ENCODE measurements around the gene MANSC1. TPM values are rescaled to one million over a fixed set of nuclear protein-coding genes. Genes with fewer than 3 reads are reported as not detected.

The MANSC1 gene
- total RNA-seq (0.32 and 0.73 TPM in 2 replicates), polyA plus RNA-seq (0.09 and 0.19 TPM in 2 replicates), polyA minus RNA-seq (0.26 and 0.86 TPM in 2 replicates)
- total RNA-seq (2013), result 0.75 TPM

DNA sequence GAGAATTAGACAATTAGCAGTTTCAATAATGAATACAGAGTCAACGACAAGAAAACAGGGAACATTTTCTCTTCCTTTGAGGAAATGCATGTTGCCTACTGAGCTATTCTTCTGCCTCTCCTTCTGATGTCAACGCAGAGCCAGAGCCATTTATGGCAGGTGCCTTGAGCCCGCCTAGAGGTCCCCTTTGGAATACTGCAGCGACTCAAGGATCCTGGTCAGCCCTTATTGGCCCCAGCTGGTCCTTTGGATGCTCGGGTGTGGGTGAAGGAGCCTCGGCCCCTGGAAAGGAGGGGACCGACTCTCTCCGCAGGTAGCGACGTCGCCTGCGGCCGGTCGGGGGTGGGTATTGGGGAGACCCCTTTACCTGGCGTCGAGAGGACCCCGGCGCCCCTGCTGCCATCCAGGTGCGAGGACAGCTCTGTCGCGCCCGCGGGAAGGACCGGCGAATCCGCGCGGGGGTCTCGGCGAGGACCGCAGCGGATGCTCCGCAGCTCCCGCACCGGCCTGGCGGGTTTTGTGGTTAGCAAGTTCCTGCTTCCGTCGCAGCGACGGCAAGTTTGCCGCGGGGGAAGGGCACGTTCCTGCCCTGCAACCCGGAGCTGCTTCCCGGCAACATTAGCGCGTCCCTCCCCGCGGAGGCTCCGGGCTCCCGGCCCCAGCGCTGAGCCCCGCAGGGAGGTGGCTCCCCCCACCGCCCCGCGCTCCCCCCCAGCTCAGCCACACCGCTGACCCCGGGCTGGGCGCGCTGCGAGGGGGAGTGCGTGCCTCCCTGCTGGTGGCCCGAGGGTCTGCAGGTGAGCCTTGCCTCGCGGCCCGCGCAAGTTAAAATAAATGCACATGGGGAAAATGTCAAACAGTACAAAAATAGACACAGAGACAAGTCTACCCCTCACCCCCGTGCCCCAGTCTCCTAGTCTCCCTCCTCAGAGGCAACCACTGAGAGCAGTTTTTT is at the start of gene MANSC1:
Gene MANSC1 (minus strand): TSS at position 532 of the 955 bp plus-strand sequence. CDS start 6,928 bp downstream, outside the sequence.
- WGBS (ENCODE audit: insufficient coverage), result 1% methylated on average over 65 of the region's 68 CpGs
- TF ChIP-seq, protein P1, sequence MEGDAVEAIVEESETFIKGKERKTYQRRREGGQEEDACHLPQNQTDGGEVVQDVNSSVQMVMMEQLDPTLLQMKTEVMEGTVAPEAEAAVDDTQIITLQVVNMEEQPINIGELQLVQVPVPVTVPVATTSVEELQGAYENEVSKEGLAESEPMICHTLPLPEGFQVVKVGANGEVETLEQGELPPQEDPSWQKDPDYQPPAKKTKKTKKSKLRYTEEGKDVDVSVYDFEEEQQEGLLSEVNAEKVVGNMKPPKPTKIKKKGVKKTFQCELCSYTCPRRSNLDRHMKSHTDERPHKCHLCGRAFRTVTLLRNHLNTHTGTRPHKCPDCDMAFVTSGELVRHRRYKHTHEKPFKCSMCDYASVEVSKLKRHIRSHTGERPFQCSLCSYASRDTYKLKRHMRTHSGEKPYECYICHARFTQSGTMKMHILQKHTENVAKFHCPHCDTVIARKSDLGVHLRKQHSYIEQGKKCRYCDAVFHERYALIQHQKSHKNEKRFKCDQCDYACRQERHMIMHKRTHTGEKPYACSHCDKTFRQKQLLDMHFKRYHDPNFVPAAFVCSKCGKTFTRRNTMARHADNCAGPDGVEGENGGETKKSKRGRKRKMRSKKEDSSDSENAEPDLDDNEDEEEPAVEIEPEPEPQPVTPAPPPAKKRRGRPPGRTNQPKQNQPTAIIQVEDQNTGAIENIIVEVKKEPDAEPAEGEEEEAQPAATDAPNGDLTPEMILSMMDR (IDR thresholded peaks at IDR 0.05), result peak; percentile 70
- no peak for TF ChIP-seq EZH2 (IDR thresholded peaks at IDR 0.05; ENCODE audit: borderline replicate concordance, insufficient read depth, low read depth, low read length, poor library complexity, severe bottlenecking)
- Mint-ChIP-seq H3K4me3 (peak within 1 kb of the TSS; percentile 83), H3K9me3 (ENCODE audit: insufficient read depth) (no peaks in the 10 kb centered on the region), H3K27ac (peak within 1 kb of the TSS; percentile 27), H3K4me1 (peaks cover 16% of the 10 kb centered on the region), H3K27me3 (peaks cover 5% of the 10 kb centered on the region)
- no peaks in the 10 kb centered on the region for H3K36me3 ChIP-seq (replicated peaks in 1 of 2; ENCODE audit: control extremely low read depth in 1 of 2, control insufficient read depth in 1 of 2, extremely low read depth in 1 of 2, insufficient read depth in 2 of 2, low read length in 1 of 2)
- POLR2A ChIA-PET, result no interaction called here
- no peaks in the 10 kb centered on the region for H3K9me3 ChIP-seq (ENCODE audit: control extremely low read depth in 1 of 3, control insufficient read depth in 2 of 3, insufficient read depth in 1 of 3, low read length in 2 of 3)
- H3K4me3 ChIP-seq (ENCODE audit: control extremely low read depth in 1 of 5, extremely low read depth in 1 of 5, insufficient read depth in 1 of 5, low read depth in 2 of 5, low read length in 4 of 5), result peak within 1 kb of the TSS; percentile 54 to 67 (median 66)
- DNase-seq, result peak; percentile 68
- H3K9ac ChIP-seq (ENCODE audit: low read length), result peak within 1 kb of the TSS; percentile 68
- peak; percentile 85 for ATAC-seq (ENCODE audit: low read depth)
- CTCF ChIA-PET, result interaction anchor here (0.8 to 1.4 kb wide), 4 partner anchors 16 to 27 kb away, joined by 3 to 5 read pairs (median 4); no protein-coding TSS in a partner anchor
- H3K27ac ChIP-seq (ENCODE audit: low read length in 2 of 2), result no peak within 1 kb of the TSS
- H3K4me1 ChIP-seq (ENCODE audit: control insufficient read depth in 2 of 2, insufficient read depth in 2 of 2, low read length in 2 of 2), result peaks cover 11 to 16% of the 10 kb centered on the region in 2 donors
- intact Hi-C loops (cut with micrococcal nuclease), result loop anchor here (10.0 kb wide), 2 partner anchors 515 to 615 kb away; no protein-coding TSS in a partner anchor
- H2AFZ ChIP-seq (ENCODE audit: insufficient read depth, low read depth, low read length, poor library complexity, severe bottlenecking), result peak within 1 kb of the TSS; percentile 83
- H3K4me2 ChIP-seq (replicated peaks; ENCODE audit: low read depth, low read length, poor library complexity, severe bottlenecking), result peak within 1 kb of the TSS; percentile 81
- H3K79me2 ChIP-seq (ENCODE audit: control insufficient read depth, insufficient read depth, low read length), result no peaks in the 10 kb centered on the region
- no peaks in the 10 kb centered on the region for H4K20me1 ChIP-seq (ENCODE audit: control insufficient read depth, insufficient read depth, low read length, poor library complexity, severe bottlenecking)
- no peaks in the 10 kb centered on the region for H3K27me3 ChIP-seq (replicated peaks in 1 of 4; ENCODE audit: control extremely low read depth in 1 of 4, control insufficient read depth in 3 of 4, insufficient read depth in 4 of 4, low read length in 3 of 4)

All from B cell (primary cell).